Activated CD4-positive, alpha-beta T cell treated with anti-CD3 and anti-CD28 coated beads for 4 hours (primary cell): ENCODE measurements around the gene AQP12A.

Source experiments
- DNase-seq, 2 donors: peaks; one replicate each; pipeline ENCODE4 v3.0.0-alpha.2; 2020

Gene AQP12A

DNA sequence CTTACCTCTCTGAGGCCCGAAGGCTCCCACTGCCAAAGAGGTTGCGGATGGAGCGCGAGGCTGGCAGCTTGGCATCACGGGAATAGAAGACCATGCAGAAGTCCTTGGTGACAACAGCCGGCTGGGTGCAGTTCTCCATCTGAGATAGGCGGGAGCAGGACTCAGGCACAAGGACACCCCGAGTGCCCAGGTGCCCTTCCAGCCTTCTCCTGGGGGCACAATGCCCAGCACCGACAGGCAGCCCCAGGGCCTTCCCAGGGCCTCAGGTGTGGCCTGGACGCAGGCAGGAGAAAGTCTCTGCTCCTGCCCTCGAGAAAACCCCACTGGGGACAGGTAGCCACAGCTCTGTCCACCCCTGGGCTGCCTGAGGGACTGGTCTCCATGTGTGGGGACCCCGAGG, 33.6 kb downstream of the AQP12A start:
- no peak for DNase-seq

DNA sequence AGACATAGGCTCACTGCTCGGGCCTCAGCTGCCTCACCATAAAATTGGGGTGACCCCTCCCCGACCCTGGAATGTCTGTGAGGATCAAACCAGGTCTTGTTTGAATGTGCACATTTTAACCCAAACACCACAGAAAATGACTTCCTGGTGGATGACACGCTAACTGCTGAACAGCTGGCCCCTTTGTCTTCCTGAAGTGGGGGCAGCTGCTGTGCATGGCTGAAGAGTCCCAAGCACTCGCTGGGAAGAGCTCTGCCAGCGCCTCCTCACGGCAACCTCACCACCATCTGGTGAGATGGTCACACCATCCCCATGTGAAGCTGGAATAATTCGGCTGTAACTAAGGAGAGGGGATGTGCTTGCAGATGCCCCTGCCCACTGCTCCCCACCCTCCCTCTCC, 34.0 kb downstream of the AQP12A start:
- DNase-seq = no peak

DNA sequence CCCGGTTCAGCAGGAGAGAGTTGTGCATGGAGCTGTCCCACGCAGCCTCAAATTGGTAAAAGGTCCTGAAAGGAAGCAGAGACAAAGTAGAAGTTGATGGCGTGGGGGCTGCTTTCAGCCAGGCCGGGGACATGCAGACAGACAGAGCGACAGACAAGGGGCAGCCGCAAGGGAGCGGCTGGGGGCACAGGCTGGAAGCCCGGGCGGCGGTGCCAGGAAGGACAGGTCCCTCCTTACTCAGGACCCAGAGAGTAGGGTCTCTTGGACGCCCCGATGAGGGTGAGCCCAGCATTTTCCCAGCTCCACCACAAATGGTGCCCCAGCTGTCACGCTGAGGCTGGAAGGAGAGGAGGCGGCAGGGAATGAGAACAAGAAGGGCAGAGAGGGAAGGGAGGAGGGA, 35.2 kb downstream of the AQP12A start:
- DNase-seq = no peak

DNA sequence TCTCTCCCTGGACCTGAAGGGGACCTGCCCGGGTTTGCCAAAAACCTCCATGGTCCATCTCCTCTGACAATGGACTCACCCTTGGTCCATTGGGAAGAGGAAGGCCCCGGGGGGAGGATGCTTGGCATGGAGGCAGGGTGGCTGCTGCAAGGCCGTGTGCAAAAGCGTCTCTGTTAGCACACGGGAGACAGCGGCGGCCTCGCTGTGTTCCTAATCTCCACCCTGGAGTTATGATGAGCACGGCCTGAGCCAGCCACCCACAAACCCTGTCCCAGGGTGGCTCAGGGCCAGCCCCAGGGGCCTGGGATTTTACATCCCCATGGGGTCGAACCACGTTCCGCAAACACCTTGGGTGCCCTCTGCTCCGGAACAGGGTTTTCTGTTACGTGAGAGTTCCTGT, 35.8 kb downstream of the AQP12A start:
- no peak for DNase-seq

DNA sequence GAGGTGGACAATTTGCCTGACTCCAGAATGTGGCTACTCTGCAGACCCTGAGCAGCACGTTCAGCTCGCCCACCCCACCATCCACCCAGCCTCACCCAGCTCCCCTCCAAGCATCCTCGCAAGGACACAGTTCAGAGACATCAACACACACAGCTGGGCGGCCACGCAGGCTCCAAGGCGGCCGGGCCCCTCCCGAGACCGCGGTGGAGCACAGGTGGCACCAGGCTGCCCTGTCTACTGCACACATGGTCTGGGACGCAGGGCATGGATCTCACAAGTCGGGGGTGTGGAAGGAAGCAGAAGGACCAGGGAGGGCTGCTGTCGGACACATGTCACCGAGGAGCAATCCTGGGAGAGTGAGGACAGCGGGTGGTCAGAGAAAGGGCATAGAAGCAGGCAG, 36.2 kb downstream of the AQP12A start:
- DNase-seq = no peak

DNA sequence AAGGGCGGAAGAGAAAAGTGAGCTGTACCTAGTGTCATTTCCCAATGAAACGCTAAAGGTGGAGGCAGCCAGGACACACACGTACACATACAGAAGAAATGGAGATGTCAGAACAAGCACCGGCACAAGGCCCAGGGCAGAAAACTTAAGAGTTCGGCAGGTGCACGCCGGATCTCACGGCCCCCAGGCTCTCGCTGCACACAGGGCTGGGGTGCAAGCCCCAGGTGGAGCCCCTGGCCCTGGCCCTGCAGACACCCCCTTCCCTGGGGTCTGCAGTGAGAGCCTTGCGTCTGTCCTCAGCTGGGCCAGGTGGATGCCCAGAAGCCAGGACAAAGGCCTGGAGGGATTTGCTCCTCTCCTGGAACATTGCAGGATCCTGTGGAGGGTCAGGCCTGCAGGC, 36.7 kb downstream of the AQP12A start:
- no peak for DNase-seq

DNA sequence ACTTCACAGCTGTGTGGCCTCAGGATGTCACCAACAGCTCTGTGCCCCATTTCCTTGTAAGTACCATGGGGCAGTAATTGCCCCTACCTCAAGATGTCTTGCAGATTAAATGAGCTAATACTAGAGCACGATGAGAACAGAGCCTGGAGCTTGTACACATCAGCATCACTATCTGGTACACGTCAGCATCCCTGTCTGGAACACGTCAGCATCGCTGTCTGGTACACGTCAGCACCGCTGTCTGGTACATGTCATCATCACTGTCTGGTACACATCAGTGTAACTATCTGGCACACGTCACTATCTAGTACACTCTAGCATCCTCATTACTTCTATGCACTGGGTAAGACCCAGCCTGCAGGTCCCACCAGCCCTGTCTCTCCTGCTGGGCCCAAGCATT, 37.2 kb downstream of the AQP12A start:
- no peak for DNase-seq

DNA sequence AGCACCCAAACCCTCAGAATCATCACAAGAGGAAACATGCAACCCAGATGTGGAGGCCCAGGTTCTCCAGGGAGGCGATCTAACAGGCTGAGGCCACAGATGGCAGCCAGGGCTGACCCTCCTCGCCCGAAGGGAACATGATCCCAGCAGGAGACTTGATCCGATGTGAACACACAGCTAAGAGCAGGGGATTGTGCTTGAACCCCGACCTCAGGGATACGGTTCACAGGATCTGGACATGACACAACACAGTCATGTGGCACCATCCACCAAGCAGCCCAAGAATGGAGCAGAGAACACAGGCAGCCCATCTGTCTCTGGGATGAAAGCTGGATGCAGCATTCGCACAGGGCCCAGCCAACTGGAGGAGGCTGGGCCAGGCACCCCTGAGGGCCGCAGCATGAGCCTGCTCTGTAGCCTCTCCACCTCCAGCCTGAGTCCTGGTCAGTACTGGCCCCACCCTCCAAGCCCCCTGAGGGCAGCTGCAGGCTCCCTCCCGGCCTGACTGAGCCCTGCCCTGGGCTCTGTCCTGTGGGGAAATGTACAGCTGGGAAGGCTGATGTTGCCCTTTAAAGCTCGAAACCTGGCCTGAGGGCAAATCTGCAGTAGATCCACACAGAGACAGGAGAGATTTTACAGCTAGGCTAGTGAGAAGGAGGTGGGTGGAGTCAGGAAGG, 39.0 kb downstream of the AQP12A start:
- no peak for DNase-seq

DNA sequence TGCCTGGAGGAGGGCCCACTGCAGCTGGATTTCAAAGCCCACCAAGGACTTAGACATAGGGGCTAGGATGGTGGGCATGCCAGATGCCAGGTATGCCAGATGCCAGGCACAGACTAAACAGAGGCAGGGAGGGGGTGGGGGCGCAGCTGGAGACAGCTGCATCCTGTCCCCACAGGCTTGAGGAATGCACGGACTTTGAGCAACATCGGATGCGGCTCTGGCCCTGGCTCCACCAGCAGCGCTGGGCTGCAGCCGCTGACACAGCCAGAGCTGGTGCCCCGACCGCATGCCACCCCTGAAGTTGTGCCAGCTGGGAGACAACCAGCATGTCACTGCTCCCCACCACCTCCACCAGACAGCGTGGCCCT, 39.5 kb downstream of the AQP12A start:
- DNase-seq = no peak

DNA sequence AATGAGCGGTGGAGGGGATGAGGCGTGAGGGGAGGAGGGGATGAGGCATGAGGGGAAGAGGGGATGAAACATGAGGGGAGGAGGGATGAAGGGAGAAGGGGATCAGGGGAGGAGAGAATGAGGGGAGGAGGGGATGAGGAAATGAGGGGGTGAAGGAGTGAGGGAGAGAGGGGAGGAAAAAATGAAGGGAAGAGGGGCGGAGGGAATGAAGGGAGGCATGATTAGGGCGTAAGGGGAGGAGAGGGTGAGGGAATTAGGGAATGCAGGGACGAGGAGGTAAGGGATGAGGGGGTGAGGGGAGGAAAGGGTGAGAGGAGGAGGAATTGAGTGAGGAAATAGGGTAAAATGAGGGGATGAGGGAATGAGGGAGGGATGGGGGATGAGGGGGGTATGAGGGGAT, 40.5 kb downstream of the AQP12A start:
- no peak for DNase-seq

DNA sequence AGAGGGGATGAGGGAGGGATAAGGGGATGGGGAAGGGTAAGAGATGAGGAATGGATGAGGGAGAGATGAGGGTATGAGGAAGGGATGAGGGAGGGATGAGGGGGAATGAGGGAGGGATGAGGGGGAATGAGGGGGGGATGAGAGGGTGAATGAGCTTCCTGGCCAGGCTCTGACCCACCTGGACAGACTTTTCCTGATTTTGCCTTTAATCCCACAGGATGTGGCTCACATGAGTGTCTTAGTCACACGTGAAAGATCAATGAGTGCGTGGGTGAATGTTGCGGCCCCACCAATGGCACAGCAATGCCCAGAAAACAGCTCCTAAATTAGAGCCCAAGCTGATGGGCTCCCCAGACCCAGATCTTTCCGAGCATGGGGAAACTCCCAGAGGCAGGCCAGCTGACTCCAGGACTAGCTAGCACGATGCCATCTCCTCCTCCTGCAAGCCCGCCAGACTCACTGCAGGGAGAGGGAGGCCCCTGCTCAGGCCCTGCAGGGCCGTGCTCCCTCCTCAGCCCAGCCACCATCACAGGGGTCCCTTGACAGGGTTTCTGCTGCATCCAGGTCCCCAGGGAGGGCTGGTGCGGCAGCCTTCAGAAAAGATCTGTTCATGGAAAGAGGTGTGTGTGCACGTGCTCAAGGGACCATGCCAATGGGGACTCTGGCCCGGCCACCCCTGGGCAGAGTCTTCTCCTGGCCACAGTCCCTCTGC, 41.4 kb downstream of the AQP12A start:
- DNase-seq = no peak

DNA sequence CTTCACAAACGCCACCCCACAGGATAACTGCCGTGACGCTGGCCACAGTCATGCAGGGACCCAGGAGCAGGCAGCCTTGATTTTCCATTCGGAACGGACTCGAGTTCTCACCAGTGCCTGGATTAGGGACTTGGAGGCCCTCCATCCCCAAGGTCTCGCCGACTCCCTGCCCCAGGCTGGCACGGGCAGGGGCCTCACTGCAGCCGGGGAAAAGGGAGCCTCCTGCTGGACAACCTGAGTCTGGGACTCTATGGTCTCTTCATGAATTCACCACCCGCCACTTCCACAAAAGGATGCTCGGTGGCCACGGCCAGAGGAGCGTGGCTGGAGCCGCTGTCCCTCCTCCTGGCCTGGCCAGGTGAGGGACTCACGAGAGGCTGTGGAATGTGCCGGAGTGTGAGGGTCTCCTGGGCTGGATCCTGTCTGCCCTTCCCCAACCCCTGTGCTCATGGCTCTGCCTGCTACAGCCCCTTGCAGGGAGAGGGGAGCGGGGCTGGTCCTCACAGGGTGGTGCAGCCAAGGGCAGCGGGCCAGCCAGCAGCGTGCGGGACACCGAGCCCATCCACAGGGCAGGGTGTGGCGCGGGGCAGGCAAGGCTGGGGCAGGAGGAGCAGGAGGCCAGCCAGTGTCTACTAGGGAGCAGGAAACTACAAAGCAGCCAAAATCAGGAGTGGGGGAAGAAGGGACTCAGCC, 42.3 kb downstream of the AQP12A start:
- DNase-seq = peak in 1 of 2 donors; percentile 17

DNA sequence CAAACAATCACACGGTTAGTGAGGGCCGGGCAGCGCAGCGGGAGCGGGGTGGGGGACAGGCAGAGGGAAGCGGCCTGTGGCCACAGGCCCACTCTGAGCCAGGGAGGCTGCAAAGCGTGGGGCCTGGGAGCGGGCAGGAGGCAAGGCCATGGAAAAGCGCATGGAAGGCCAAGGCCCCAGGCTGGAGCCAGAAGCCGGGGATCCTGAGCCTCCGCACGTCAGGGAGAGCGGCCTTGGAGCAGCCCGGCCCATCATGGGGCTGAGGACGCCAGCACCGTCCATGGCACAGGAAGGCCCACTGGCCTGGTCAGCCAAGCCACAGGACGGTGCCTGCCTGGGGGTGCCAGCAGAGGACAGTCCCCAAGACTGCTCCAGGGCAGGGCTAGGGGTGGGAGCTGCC, 43.1 kb downstream of the AQP12A start:
- no peak for DNase-seq

DNA sequence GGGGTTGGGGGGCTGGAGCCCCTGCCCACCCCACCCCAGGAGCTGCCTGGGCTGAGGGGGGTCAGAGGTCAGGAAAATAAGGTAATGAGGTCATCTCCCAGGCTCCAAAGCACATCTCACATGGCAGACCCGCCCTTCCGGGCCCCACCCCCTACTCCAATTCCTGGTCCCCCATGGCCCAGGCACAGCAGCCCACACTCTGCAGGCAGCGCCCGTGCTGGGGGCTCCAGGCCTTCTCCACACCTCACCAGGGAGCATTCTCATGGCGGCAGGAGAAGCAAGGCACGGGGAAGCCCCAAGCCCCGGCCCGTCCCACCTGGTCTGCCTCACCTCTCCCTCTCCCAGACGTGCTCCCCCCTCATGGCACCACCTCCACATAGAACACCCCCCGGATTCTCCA, 43.8 kb downstream of the AQP12A start:
- no peak for DNase-seq

DNA sequence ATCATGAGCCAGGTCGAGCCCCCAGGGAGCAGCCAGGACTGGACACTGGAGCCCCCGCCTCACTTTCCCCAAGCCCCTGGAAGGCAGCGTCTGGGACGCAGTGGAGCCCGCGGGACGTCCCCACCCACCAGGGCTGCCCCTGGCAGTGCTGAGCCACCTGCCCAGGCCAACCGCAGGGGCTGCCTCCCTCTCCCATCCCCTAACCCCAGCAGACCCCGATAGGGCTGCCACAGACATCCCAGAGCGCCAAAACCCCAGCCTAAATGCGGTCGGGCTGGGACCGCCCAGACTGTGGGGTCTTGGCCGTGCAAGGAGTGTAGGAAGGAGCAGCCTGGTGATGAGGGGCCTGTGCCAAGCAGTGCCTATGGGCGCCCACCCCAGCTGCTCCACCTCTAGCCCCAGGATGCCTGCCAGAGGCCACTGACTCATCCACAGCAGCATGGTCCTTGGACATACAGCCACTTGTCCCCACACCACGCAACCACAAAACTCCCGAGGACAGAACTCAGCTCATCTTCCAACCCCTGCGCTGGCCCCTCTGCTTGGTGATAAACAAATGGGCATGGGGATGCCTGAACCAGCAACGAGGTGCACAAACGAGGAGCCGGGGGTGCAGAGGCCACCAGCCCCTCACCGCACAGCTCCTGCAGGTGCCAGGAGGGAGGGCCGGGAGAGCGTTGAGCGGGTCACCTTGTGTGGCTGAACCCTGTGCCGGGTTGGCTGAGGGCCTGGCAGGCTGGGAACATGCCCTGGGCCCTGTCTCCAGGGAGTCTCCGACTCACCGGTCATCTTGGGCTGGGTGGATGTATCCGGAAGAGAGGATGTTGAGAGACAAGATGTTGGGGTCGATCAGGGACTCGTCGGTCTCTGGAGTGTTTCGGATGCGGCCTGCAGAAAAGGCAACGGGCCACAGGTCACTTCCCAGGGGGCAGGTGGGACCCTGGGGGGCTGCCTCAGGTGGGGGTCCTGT, 44.9 kb downstream of the AQP12A start:
- DNase-seq = no peak

DNA sequence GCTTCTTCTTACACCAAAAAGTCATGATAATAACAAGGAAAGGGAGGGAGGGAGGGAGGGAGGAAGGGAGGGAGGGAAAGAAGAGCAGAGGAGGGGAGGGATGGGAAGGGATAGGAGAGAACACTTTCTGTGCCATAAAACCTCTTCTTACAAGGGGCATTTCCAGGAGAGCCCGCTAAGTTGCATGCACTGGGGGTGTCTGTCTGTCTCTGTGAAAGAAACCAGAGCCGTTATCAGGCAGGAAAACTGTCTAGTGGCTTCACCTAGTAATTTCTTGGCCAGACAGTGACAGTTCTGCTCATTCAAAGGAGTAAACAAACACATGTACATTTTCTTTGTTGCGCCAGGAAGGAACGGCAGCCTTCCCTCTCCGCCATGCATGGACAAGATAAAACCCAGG, 45.8 kb downstream of the AQP12A start:
- no peak for DNase-seq

DNA sequence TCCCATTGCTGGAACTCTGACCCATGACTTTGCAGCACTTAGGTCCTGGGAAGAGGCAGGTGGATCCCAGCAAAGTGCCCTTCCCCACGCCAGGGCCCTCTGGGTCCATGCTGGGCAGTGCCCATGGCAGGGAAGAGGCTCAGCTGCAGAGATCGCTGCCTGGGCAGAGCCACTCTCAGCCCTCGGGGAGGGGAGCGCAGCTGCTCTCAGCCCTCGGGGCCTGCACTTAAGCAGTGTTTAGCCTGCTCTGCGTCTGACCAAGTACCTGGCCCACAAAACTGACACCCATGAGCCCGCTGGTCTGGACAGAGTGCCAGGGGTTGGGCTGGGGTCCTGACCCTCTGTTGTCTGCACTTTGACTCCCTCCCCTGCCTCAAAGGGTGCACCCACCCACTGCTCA, 46.3 kb downstream of the AQP12A start:
- DNase-seq = no peak

DNA sequence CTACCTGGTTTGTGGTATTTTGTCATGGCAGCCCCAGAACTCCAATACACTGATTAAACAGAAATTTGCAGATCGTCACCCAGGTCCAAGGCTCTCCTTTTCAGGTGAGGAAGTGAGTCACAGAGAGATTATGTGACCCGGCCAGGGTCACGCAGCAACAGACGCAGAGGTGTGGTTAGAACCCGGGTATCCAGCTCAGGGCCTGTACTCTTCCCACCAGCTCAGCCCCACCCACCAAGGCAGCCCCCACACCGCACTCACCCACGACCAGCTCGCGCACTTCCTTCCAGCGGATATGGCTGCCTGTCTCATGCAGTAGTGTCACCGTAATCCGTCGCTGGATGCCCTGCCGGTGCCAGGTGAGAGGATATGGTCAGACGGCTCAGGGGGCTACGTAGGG, 48.1 kb downstream of the AQP12A start:
- DNase-seq = peak; percentile 16 to 46

DNA sequence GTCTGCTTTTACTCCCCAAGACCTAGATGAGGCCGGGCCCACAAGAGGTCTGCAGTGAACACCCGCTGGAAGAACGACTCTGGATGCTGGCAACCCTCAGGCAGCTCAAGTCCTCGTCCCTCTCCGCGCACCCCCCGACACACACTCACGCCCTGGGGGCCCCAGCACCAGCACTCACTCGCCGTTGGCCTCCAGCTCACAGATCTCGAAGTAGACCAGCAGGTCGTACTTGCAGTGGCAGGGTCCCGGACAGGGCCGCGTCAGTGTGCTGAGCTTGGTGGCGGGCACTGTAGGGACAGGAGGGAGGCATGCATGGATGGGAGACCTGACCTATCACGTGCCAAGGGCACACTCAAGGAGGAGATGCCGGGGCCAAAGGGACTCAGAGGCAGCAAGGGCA, 49.4 kb downstream of the AQP12A start:
- DNase-seq = no peak

DNA sequence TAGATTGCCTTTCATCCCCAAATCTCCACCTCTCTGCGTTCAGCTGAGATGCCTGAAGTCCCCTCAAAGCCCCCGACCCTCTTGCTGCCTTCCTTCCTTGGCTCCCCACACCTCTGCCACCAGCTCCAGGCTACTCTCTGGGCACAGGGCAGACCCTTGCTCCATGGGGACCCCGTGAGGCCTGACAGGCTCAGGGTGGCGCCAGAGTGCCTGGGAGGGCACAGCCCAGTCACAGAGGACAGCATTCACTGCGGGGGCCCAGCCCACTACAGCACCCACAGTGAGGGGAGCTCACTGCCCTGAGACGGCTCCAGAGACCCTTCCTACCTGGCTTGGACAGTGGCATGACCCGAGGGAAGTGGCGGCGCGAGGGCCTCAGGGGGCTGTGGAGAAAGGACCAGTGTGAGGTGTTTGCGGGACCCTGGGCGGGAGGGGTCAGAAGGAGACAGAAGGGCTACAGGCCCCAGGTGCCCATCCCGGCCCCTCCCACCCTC, 51.0 kb downstream of the AQP12A start:
- DNase-seq = no peak

DNA sequence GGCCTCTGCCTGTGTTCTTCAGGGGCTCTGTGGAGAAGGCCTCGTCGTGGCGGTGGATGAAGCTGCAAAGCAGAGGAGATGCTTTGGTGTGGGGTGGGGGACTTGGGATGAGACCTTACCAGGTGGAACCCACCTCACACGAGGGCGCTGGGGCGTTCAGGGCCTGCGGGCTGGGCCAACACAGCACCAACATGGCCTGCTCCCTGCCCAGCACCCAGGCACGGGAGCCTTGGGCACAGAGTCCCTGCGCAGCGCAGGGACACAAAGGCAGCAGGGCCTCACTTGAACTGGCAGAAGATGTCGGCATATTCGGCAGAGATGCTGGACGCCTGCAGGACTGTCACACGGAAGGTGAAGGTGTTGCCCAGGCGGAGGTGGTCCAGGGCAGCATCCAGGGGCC, 53.8 kb downstream of the AQP12A start:
- no peak for DNase-seq

DNA sequence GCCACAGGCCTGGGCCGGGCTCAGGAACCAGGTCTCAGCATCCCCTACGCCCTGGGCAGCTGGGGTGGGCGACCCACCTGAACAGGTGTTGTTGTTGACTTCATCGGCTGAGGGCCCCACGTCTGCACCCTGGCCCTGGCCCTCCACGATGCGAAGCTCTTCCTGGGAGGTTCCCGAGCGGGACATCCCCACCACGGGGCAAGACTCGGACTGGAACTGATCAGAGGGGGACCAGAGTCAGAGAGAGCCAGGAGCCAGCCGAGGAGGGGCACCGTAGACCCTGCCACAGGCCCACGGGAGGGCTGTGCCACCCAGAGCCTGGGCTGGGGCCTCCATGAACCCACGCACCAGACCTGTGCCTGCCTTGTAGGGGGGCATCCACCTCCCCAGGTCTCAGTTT, 54.3 kb downstream of the AQP12A start:
- no peak for DNase-seq

DNA sequence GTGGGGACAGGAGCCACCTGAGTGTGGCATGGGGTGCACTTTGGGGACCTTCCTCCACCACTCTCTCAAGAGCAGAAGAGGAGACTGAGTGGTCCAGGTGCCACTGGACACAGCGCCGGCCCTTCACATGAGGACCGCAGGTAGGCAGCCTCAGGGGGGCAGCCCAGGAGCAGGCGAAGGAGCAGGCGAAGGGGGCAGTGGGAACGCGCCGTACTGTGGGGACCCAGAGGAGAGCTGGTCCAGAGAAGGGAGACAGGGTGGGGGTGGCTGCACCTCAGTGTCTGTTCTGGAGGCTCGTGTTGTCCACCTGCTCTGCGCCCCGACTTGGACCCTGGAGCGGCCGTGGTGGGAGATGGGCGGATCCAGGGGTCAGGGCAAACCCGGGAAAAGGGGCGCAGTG, 55.0 kb downstream of the AQP12A start:
- DNase-seq = no peak
